Left ventricle myocardium inferior (tissue), 1 donor: ENCODE data around the gene ADD2. TPM values are rescaled to one million over a fixed set of nuclear protein-coding genes. Genes with fewer than 3 reads are reported as not detected.

Experiments
- DNase-seq: peaks from one replicate; pipeline ENCODE4 v3.0.0-alpha.2; 2020
- H3K27ac ChIP-seq: fragments of 200-600 bp; replicated peaks from 2 replicates; pipeline ENCODE4 v1.8.0; 2021
- H3K27me3 ChIP-seq: fragments of 200-600 bp; 2 replicates; pipeline ENCODE4 v1.8.0; 2021; ENCODE audit warnings: low read depth
- H3K36me3 ChIP-seq: fragments of 200-600 bp; 2 replicates; pipeline ENCODE4 v1.8.0; 2021
- H3K4me1 ChIP-seq: fragments of 200-600 bp; 2 replicates; pipeline ENCODE4 v1.8.0; 2021
- H3K4me3 ChIP-seq: fragments of 200-600 bp; 2 replicates; pipeline ENCODE4 v1.8.0; 2021; ENCODE audit warnings: mild to moderate bottlenecking, moderate library complexity
- H3K9me3 ChIP-seq: fragments of 200-600 bp; replicated peaks from 2 replicates; pipeline ENCODE4 v1.8.0; 2021
- intact Hi-C: fragments of 100-400 bp; cut with micrococcal nuclease; formaldehyde crosslinking; loops from one replicate; pipeline ENCODE4 v1.11.0; 2022
- total RNA-seq: library from RNA; stranded (reverse); fragmentation: NEBNext Ultra II Directional; extraction: Animal tissue kit (Norgen Biotek cat#: 25700); gene quantifications from one replicate; pipeline ENCODE4 v1.2.1, GENCODE V29; 2021
- TF ChIP-seq, protein P1 (sequence below): fragments of 200-600 bp; IDR thresholded peaks from 2 replicates; pipeline ENCODE4 v1.8.0; 2021; ENCODE audit warnings: antibody characterized with exemption, mild to moderate bottlenecking, borderline replicate concordance
- donor health status: DM: no; HTN: yes; CAD: no; lungs with severe emphysema.

ADD2 gene
- total RNA-seq, 1 donor from 2014 or later: 2.7 TPM

DNA sequence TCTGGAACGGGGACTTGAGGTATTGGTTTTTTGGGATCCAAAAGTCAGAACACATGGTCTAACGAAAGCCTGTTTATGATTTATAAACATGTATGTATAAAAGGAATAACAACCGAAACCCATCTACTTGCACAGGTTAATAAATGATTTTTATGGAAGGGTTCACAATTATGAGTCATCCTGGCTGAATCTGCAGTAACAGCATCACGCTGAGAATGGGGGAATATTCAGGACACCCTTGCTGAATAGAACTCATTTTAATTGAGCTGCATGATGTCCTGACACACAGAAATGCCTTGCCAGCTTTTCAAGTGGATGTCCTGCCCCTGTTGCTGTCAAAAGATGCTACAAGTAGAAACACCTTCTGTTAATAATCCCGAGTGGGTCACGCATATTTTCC is 159.6 kb downstream of the ADD2 start:
- Histone ChIP-seq H3K4me3 (no peak overlapping the region), H3K9me3 (no peaks in the 10 kb centered on the region), H3K4me1 (no peaks in the 10 kb centered on the region), H3K27me3 (peaks cover 65% of the 10 kb centered on the region), H3K27ac (no peak overlapping the region), H3K36me3 (no peaks in the 10 kb centered on the region)
- no peak for DNase-seq
- intact Hi-C loops: no loop called here
- TF ChIP-seq, protein P1, sequence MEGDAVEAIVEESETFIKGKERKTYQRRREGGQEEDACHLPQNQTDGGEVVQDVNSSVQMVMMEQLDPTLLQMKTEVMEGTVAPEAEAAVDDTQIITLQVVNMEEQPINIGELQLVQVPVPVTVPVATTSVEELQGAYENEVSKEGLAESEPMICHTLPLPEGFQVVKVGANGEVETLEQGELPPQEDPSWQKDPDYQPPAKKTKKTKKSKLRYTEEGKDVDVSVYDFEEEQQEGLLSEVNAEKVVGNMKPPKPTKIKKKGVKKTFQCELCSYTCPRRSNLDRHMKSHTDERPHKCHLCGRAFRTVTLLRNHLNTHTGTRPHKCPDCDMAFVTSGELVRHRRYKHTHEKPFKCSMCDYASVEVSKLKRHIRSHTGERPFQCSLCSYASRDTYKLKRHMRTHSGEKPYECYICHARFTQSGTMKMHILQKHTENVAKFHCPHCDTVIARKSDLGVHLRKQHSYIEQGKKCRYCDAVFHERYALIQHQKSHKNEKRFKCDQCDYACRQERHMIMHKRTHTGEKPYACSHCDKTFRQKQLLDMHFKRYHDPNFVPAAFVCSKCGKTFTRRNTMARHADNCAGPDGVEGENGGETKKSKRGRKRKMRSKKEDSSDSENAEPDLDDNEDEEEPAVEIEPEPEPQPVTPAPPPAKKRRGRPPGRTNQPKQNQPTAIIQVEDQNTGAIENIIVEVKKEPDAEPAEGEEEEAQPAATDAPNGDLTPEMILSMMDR: no peak

DNA sequence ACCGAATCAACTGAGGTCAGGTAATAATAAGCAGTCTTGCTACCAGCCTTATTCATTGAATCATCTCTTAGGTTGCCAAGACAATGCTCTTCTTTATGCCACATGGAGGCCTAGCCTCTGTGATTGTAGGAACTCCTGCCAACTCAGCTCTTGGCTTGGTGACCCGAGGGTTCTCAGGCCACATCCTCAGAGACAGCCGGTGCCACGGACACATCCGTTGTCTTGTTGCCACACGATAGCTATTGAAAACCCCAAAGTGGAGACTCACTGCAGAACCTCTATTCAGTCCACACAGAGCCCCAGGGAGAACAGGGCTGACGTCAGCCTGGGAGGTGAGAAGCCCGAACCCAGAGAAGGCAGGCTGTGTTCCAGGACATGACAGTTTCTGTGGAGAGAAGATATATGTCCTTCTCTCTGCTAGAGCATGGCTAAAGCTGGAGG is 160.9 kb downstream of the ADD2 start:
- Histone ChIP-seq H3K27ac (no peak overlapping the region), H3K4me3 (no peak overlapping the region), H3K36me3 (no peaks in the 10 kb centered on the region), H3K4me1 (no peaks in the 10 kb centered on the region), H3K9me3 (no peaks in the 10 kb centered on the region), H3K27me3 (peaks cover 65% of the 10 kb centered on the region)
- no peak for DNase-seq
- TF ChIP-seq, protein P1: no peak
- intact Hi-C loops: no loop called here

Other genes with a start within 250 kb of the ADD2 start
- gene TGFA, start 214.4 kb downstream of the ADD2 start, total RNA-seq: 1.1 TPM
- gene FIGLA, start 22.4 kb upstream of the ADD2 start, total RNA-seq: not detected
- not detected for gene CLEC4F, start 52.4 kb upstream of the ADD2 start, total RNA-seq
- gene CD207, start 67.6 kb upstream of the ADD2 start, total RNA-seq: not detected
- 0.36 TPM for gene VAX2, start 132.4 kb upstream of the ADD2 start, total RNA-seq
- not detected for gene ATP6V1B1, start 167.7 kb upstream of the ADD2 start, total RNA-seq
- gene ANKRD53, start 210.4 kb upstream of the ADD2 start, total RNA-seq: 0.33 TPM
- gene TEX261, start 226.7 kb upstream of the ADD2 start, total RNA-seq: 50.7 TPM